CD4-positive, alpha-beta T cell treated with Interleukin-4 for 1 hour (primary cell): ENCODE results near the gene PCDH15.

Experiments used
- DNase-seq, 2 donors: peaks; one replicate each; pipeline ENCODE4 v3.0.0-alpha.2; 2020 to 2022

PCDH15 gene

DNA sequence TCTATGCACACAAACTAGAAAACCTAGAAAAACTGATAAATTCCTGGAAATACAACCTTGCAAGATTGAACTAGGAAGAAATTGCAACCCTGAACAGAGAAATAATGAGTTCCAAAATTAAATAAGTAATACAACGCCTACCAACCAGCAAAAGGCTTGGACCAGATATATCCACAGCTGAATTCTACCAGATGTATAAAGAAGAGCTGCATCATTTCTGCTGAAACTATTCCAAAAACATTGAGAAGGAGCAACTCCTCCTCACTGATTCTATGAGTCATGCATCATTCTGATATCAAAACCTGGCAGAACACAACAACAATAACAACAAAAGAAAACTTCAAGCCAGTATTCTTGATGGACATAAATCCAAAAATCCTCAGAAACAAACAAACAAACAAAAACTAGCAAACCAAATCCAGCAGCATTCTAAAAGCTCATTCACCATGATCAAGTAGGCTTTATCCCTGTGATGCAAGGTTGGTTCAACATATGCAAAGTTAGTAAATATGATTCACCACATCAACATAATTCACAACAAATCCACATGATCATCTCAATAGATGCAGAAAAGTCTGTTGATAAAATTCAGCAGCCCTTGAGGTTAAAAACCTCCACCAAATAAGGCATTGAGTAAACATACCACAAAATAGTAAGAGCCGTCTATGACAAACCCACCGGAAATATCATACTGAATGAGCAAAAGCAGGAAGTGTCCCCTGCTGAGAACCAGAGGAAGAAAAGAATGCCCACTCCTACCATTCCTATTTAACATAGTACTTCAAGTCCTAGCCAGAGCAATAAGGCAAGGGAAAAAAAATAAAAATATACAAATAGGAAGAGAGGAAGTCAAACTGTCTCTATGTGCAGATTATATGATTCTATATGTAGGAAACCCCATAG, 98.2 kb downstream of the PCDH15 start:
- DNase-seq, result no peak

DNA sequence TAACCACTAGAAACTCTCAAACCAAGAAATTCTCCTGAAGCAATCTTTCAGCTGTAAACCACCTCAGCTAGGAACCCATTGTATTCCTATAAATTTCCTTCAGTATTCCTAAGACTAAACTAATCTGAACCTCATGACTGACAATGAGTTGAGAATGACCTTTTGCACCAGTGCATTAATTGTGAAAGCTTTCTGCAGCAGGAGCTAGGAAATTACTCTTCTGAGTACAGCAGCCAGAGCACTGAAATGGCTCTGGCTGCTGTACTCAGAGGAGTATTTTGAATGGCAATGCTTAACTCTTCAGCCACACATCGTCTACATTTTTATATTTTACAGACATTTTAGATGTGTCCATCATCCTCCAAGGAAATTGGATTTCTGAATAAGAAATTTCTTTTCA, 109.7 kb downstream of the PCDH15 start:
- no peak for DNase-seq

DNA sequence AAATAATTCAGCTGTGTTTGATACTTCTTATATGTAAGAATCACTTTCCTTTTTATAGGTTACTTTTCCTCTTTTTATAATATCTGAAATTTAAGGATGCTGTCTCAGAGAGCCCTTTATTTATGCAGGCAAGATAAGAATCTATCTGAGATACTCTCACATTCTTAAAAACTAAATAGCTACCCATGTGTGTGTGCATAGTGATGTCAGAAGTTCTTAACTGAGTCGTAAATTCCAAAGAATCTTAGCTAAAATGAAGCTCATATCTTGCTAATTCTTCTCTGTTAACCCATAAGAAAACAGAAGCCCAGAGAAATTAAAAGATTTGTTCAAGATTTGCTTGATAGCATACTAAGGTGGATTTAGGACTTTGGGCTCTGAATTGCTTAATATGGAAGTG, 118.5 kb downstream of the PCDH15 start:
- no peak for DNase-seq

DNA sequence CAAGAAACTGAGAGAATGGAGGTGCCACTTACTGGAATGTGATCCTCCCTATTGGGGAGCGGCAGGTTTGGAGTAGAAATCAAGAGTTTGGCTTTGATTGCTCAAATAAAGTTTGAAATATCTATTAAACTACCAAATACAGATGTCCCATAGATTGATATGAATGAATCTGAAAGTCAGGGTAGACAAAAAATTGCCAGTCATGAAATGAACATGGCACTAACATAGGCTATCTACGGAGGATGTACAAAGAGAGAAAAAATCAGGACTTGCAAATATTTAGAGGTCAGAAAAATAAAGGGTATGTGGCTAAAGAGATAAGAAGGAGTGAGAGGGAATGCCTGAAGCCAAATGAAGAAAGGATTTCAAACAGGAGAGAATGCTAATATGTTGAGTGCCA, 119.9 kb downstream of the PCDH15 start:
- DNase-seq, result no peak

DNA sequence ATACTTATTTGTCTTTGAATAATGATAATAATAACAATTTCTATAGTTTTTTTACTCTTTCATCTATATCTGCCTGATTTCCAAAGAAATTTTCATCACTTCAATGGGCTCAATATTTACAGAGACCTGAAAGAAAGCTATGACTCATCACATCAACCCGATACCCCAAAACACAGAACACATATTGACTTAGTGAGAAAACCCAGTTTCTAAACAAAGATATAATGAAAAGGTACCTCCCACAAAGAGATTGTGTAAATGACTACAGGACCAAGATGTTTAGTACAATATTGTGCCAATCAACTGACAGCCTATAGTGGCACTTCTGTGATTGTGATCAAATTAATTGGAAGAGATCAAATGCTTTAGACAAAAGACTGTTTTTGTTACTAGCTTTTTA, 133.9 kb downstream of the PCDH15 start:
- no peak for DNase-seq

DNA sequence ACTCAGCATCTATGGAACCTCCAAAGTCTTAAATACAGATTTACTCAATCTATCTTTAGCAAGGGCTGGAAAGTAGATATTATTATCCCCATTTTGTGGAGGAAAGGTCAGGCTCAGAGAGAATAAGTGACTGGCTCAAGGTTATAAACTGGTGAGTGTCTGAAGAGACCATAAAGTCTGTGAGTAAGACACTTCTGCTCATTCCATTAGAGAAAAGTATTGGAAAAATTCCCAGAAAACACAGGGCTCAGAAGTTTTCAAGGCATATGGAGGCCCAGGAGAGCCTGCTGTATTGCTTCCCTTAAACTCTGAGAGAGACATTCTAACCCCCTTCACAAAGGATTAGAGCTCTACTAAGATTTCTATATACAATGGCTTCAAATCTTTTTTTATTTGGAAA, 134.8 kb downstream of the PCDH15 start:
- no peak for DNase-seq

DNA sequence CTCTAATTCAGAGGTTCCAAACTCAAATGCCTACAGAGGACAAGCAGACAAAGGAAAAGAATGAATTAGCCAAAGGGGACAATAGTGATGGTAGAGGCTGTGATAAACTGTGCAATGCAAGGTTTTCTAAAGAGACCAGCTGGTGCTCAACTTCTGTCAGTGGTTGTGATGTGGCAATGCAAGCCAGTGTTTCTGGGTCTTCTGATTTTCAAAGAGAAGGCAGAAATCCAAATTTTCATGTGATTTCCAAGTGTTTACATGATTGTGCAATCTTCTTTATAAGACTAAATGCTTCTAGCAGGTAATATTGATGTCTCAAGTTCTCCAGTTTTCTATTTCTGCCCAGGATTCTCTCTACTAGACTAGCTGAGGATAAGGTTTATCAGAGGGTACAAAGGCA, 135.9 kb downstream of the PCDH15 start:
- DNase-seq, result no peak

DNA sequence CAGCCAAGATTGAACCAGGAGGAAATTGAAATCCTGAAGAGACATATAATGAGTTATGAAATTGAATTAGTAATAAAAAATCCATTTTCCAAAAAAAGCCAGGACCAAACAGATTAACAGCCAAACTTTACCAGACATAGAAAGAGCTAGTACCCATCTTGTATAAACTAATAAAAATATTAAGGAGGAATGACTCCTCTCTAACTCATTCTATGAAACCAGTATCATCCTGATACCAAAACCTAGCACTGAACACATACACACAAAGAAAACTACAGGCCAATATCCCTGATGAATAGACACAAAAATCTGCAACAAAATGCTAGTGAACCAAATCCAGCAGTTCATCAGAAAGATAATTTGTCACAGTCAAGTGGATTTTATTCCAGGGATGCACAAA, 140.6 kb downstream of the PCDH15 start:
- DNase-seq, result no peak

DNA sequence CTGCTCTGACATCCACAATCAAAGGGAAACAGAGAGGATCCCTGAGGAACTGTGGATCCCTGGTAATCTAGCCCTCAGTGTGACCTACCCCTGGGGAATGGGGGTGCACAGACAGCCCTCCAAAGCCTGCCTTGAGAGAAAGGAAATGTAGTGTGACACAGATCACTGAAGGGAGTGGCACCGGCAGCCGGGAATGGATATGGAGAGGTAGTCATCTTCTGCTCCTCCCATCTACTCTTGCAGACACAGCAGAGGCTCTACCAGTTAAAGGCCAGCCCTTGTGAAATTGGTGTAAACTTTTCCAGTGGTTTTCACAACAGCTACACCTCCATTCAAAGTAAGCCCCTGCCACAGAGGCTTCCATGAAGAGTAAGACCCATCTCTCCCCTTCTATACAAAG, 144.4 kb downstream of the PCDH15 start:
- DNase-seq, result no peak

DNA sequence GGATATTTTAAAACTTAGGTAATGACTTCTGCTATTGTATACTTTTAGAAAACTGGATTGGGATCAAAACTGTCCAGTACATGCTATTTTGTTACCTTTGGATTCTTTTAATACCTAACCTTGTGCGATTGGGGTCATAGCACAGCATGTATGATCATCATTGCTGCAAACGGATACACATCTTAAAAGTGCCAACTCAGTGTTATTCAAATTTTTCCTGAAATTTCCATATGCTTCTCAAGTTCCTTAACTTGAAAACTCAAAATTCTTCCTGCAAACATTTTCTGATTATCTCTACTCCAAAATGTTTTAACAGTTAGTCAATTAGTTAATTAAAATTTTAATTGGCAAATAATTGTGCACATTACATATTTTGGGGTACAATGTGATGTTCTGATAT, 147.5 kb downstream of the PCDH15 start:
- no peak for DNase-seq

DNA sequence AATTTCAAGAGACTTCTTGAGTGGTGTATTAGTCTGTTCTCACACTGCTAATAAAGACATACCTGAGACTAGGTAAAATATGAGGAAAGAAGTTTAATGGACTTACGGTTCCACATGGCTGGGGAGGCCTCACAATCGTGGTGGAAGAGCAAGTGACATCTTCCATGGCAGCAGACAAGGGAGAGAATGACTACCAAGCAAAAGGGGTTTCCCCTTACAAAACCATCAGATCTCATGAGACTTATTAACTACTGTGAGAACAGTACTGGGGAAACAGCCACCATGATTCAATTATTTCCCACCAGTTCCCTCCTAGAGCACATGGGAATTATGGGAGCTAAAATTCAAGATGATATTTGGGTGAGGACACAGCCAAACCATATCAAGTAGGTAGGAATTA, 150.5 kb downstream of the PCDH15 start:
- DNase-seq, result no peak

DNA sequence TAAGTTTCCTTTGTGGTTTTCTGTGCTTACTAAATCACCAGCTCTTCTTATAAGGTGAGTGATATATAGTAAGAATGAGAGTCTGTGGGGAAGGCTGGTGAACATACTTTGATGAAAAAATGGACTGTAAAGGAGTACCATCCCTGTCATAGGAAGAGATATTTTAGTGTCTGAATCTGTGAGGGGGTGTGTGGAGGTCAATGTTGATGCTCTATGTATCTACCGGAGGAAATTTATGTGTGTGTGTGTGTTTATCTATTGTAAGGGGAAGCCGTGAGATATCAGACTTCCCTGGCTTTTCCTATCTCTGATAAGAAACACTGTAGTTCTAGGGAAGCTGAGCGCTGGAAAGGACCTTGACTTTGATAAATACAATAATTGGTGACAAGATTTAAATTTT, 179.0 kb downstream of the PCDH15 start:
- no peak for DNase-seq

DNA sequence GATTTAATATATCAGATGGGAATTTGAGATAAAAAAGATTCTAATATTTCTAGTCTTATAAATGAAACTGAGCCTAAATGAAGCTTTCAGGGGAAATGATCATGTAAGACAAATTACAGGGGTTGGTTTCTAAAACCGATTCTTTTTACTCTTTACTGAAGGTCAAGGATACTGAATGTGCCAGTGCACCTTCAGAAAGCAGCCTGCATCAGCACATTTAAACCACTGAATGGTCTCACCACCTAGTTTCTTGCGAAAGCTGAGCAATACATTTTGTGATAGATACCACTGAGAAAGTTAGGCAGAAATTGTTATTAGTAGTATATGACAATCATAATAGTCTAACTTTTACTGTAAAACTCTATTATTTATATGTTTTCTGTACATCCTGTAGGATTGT, 180.7 kb downstream of the PCDH15 start:
- no peak for DNase-seq

DNA sequence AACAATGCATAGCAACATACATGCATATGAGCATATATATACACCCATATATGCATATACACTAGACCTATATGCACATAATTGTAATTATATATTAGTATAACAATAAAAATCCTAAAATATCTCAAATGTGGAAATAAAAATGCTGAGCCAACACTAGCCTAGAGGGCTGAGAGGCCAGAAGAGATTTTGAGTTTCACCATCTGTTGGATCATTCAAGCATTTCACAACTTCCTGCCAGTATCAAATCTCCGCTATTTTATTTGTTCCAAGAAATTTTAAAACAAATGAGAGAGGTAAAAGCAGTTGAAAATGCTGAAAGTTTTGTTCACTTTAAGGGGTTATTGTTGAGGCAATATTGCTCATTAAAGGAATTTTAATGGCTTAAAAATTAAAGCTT, 187.0 kb downstream of the PCDH15 start:
- no peak for DNase-seq

DNA sequence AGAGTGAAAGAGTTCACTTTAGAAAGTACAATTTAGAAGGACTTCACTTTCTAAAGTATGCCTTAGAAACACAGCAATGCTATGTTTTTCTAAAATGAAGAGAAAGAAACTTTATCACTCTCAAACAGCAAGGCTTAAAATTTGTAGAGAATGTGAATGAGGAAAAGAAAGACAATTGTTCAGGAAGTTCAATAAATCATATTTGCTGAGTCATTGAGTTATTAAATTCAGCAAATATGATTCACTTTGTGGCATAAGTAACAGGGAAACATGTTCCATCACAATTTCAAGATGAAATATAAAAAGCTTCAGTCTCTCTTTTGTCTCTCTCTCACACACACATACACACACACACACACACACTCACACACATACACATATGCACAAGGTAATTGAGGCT, 187.9 kb downstream of the PCDH15 start:
- no peak for DNase-seq

DNA sequence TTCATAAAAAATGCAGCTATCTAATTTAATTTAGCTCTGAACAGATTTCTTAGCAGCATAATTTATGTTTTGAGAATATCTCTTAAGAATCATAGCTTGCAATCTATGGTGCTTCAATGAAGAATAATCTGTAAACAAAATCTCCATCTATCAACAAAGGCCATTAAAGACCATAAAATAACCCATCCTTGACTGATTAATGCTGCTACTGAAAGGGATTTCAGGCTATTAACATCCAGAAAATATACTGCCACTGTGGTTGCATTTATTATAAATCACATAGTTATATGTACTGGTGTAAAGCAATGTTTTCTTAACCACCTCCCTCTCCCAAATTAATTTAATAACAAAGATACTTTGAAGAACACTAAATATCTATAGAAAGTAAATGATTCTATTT, 191.6 kb downstream of the PCDH15 start:
- DNase-seq, result no peak

DNA sequence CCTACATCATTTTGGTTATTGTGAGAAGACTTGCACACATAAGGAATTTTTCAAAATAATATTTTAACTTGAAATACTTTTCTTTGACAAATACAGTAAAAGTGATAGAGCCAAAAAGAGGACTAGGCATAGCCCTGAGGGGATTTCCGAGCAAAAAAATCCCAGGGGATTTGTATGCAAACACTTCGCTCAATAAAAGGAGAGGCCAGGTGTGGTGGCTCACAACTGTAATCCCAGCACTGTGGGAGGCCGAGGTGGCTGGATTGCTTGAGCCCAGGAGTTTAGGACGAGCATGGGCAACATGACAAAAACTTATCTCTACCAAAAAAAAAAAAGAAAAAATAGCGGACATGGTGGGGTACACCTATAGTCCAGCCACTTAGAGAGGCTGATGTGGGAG, 193.0 kb downstream of the PCDH15 start:
- no peak for DNase-seq

DNA sequence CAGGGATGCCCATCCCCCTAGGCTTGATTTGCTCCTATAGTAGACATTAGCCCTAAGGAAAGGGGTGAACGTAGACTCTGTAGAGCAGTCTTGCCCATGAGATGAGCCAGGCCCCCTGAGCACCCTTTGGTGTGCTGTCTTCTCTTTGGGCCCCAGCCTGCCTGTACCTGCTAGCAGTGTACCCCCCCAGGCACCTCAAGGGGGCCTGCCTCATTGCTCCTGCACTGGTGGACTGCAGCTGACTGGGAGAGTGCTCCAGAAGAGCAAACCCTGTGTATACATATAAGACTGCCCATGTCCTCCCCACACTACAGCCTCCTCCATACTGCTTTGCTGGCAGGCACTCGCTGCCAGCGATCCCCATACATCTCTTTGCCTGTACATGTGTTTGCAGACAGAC, 206.7 kb downstream of the PCDH15 start:
- DNase-seq, result no peak

DNA sequence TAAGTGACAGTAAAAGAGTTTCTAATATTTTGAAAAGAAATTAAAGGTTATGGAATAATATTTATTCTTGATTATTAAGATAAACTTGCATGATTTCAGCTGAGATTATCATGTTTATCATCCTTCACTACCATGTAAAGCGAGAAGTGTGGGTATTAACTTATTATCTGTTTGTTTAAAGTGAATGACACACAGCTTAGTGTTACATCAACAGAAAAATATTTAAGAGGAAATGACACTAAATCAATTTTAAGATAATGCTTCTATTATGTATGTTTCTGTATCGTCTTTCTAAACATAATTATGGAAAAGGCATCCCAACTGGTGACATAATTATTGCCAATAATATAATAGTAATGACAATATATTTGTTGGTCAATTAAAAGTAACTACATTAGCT, 213.1 kb downstream of the PCDH15 start:
- DNase-seq, result no peak

DNA sequence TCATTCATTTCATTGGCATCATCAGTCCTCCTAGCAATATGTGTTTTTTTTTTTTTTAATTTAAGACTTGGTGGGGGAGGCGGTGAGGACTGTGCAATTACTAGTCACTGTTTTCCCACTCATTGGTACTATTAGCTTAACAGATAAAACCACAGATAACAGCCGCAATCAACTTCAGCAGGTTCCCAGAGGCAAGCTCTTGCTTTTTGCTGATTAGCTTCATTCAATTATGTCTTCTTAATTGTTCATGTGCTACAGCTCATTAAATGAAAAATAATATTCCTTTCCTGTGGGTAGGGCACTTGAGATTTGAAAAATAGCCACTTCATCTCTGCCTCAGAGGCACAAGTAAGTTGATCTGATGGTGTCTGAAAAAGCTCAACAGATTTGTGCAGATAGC, 215.5 kb downstream of the PCDH15 start:
- DNase-seq, result no peak

DNA sequence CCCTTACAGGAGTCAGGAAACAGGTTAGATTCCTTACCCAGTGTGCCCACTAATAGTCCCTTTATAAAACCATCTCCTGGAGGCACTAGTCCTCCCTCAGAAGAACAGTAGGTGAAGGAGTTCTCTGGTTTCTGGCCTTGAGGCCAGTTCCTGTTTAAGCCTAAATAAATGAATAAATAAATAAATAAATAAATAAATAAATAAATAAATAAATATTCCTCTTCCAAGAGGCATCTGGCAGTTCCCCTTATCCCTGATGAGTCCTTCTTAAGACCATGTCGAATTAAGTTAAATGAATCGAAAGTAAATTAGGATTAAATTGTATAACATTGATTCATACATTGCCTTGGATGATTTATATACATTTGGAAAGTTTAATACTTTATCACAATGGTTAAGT, 223.3 kb downstream of the PCDH15 start:
- DNase-seq, result no peak

DNA sequence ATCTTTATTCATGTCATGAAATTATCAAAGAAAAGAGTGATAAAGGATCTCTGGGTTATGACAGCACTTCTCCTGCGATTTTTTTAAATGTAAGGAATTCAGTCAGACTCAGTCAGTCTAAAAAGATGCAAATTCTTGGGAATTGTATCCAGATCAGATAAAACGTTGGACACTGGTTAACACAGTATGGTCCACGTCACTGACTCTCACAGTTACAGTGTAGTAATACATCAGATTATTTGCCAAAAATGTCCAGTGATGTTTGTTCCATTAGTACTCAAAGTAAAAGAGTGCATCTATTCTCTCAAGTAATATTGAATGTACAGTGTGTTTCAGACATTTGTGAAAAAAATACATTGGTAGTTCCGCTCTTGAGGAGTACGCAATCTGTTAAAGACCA, 224.5 kb downstream of the PCDH15 start:
- no peak for DNase-seq

DNA sequence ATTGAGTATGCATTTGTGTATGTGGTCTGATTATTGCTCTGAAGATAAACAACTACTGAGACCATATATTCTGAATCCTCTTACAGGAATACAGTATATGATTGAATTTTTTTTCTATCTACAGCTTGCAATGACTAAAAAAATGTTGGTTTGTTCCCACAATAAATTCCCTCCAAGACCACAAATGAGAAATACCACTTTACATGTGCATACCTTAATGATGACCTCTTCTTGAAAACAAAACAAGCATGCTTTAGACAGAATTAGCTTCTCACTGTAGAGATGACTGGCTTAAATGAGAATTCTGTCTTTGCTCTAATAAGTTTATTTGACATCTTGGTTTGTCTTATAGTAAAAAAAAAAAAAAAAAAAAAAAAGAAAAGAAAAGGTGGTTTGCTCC, 241.5 kb downstream of the PCDH15 start:
- no peak for DNase-seq

DNA sequence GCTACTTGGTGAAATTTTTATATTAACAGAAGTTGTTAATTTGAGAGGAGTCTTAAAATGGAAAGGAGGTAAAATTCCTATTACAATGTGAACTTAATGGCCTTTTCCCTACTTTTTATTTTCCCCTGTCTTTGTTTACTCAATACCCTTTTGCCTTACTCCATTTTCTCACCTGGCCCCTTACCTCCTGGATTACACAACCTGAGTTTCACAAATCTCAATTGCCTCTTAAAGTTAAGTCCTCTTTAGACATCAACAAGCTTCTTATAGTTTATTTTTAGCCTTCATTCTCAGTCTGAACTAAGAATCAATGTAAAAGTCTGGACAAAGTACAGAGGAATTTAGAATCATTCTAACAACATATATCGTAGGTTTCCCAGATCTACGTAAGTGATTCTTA, 247.0 kb downstream of the PCDH15 start:
- no peak for DNase-seq

DNA sequence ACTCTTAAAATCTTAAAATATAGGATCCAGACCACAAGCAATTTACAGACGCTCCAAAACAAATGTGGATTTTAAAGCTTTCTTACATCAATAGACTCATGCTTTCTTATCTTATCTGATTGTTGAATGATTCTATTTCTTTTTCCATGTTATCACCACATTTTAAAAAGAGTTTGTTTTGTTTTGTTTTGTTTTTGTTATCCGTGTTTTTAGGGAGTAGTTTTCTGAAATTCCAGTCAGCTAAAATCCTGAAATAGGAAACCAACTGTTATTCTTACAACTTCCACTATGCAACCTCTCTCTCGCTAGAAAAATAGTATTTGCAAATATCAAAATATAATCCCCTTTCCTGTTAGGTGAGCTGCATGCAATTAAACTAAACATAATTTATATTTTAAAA, 251.0 kb downstream of the PCDH15 start:
- DNase-seq, result no peak
